IPS-11a (cell line): ENCODE data around the gene KLHL2.
"Not testable (repeated sequence)": the region's sequence is repeated elsewhere in the genome, so short reads cannot be mapped to it uniquely, and the experiment has no call there.

Experiments used
- H3K4me3 ChIP-seq: one replicate; pipeline ENCODE4 v1.5.1; 2013; ENCODE audit warnings: low read depth, low read length, control low read depth

Gene KLHL2

GRCh38 chr4:165199722-165200121 lies 7.6 kb upstream of the KLHL2 start:
- no peak overlapping the region for H3K4me3 ChIP-seq

DNA sequence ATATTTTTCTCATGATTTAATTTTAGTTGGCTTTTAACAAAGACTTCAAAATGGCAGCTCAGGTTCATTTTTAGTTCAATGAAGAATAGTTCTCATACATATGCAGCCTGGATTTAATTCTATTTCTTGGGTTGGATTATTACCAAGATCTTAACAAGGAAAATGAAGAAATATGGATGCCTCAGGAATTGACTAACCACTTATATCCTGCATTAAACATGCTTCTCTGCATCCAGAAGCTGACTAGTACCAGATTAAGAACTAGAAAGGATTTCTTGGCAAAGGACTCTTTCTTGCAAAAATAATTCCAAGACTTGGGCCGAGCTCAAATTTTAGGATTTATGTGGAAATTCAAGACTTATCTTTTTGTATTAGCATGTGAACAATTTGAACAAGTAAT lies 5.6 kb upstream of the KLHL2 start:
- H3K4me3 ChIP-seq = no peak overlapping the region

- H3K4me3 ChIP-seq = no peak overlapping the region
These were observed 3.6 kb upstream of the KLHL2 start for GRCh38 chr4:165203541-165204461.

DNA sequence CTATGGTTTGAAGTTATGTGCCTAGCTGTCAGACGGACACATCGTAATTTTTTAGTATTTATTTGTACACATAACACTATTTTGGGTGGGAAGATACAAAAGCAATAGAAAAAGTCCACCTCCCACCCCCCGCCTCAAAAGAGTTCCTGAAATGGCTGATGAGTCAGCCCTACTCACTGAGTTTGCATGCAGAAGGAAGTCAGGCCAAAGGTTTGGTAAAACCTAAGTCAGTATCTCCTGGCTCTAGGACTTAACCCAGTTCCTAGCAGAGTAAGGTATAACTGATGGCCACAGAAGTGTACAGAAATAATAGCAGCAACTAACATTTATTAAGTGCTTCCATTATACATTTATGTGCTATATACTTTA lies 2.9 kb upstream of the KLHL2 start:
- no peak overlapping the region for H3K4me3 ChIP-seq

DNA sequence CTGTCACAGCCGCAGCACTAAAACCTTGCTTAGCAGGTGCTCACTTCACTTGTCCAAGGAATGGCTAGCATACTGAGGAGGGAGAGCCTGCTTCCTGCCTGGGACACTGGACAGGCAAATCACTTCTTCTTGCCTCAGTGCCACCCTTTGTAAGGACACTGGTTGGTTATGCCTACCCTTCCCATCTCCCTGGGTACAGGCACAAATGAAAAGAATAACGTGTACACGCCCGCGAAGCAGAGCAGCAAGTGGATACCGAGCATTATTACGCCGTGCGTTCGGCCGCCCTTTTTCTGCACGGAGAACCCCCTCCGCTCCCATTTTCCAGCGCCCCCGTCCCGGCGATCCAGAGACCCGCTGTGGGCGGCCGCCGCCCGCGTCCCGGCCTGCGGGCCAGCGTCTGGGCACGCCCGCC lies 338 bp upstream of the KLHL2 start:
- H3K4me3 ChIP-seq = peak overlapping the region; percentile 79

GRCh38 chr4:165208221-165208652 lies 876 bp downstream of the KLHL2 start:
- peak overlapping the region; percentile 79 for H3K4me3 ChIP-seq

DNA sequence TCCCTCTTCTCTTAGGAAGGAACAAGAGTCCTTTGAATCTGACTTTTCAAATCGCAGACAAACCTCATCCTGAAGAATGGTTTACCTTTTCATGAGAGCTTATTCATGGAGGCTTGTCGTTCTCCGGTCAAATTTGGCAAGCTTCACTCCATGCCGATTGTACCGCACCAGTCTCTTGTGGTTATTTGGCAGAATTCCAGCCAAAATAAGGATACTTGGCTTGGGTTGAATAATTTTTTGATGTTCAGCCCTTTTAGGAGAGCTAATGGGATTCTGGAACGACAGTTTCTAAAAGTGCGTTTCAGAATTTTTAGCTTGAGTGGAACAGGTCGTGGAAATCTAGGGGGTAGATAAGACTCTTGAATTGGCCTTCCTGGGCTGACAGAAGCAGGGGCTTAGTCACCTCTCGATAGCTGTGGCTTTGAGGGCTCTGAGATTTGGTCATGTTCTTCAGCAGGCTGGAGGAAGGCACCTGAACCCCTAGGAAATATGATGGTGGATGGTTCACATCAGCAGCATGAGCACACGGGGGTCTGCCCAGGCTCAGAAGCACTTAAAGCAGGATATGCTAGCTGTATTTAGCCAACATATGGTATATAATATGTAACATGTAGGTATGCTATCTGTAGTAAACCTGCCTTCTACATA lies 1.5 kb downstream of the KLHL2 start:
- H3K4me3 ChIP-seq = no peak overlapping the region

DNA sequence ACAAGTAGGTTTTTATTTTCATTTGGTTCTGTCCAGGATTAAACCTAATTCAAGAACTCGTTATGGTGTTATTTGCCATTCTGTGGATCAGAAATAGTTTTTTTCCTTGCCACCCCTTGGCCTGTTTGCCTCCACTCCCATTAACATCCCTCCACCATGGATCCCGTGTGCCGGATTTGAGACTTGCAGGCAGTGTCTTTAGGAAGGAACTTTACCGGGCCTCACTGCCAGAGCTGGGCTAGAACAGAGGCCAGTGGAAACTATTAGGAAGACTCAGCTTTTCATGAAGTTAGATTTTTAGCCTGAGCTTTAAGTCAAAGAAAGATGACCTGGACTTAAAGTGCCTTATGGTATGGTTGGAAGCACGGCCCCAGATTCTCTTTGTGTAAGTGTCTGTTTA lies 2.4 kb downstream of the KLHL2 start:
- H3K4me3 ChIP-seq = no peak overlapping the region

DNA sequence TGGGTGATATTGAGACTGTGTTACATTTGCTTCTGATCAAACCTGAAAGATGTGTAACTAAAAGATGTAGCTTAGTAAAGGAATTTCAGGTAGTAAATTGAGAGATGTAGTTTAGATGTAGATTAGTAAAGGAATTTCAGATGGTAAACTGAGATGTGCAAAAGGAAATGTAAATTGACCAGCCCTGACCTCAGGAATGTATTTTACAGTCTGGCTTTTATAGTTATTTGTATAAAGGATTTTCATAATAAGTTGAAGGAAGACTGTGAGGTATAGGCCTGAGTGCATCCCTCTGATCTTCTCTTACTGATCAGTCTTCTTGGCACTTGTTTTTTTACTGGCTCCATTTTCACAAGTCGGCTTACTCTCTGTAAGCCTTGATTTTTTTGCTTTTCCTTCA lies 3.2 kb downstream of the KLHL2 start:
- H3K4me3 ChIP-seq = no peak overlapping the region

DNA sequence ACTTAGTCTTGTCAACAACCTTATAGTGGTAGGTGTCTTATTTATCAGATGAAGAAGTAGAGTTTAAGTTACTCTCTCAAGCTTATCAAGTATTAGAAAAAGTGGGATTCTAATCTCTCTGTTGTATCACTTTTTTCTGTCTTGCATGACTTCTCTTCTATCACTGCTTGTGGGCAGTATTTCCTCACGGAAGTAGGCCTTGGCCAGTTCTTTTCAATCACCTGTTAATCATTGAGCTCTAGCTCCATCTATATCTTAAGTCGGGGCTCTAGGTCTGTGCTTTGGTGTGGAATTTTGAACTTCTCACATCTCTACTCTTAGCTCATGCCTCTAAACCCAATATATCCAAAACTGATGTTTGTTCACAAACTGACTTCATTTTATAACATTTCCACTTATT lies 5.3 kb downstream of the KLHL2 start:
- not testable (repeated sequence) for H3K4me3 ChIP-seq

- not testable (repeated sequence) for H3K4me3 ChIP-seq
These were observed 6.0 kb downstream of the KLHL2 start for GRCh38 chr4:165213404-165213803.

DNA sequence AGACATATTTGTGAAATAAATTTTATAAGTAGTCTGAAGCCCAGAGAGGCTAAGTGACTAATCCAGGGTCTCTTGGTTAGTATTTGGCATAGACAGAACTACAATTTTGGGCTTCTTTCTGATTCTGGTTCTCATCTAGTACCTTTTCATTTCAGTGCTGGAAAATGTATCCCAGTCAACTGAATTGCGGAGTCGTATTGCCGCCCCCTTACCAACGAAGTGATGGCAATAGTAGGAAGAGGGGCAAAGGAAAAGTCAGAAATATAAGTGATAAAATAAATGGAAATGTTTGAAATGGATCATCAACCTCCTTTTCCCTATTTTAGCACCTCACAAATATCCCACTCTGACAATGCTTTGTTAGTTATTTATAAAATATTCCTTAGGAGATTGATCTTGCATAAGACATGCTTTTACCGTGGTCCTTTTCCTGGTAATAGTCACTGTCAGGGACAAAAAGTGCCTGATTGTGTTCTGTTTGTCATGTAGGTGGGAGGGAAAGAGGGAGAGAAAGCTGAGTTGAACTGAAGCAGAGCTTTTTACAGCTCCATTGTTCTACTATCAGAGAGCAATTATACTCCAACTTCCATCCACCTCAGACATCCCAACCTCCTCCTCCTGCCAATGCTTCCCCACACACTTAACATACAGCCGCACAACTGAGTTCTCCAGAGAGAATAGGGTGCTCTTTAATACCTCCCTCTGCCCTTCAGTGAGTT lies 6.8 kb downstream of the KLHL2 start:
- not testable (repeated sequence) for H3K4me3 ChIP-seq

- not testable (repeated sequence) for H3K4me3 ChIP-seq
These were observed 7.8 kb downstream of the KLHL2 start for GRCh38 chr4:165215034-165215751.

DNA sequence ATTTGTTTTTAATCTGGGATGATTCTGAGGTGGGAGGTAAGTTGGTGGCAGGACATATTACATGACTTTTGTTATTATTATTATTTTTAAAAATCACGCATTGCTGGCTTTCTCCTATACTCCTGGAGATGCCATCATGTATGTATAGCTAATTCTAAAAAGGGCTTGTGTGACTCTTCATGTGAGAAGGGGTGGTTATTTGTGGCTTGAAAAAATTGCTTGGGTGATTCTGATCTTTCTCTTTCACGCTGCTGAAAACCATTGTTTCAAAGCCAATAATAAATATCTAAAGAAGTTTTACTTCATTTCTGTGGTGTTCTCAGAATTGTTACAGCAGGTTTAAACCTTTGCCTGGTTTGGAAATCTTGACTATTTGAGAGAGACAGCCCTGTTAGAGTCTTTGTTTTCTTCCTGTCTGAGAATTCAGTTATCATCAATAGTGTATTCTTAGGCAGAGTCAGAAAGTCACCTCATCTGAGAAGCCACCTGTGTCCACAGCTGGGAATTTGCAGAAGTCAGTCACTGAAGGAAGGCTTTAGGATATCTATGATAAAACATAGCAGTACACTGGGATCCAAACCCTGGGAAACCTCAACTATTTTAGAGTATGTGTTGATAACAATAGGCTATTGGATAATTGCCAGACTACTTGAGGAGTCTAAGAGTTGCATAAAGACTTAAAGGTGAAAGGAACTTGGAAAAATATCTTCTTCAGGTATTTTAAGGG lies 8.6 kb downstream of the KLHL2 start:
- not testable (repeated sequence) for H3K4me3 ChIP-seq

DNA sequence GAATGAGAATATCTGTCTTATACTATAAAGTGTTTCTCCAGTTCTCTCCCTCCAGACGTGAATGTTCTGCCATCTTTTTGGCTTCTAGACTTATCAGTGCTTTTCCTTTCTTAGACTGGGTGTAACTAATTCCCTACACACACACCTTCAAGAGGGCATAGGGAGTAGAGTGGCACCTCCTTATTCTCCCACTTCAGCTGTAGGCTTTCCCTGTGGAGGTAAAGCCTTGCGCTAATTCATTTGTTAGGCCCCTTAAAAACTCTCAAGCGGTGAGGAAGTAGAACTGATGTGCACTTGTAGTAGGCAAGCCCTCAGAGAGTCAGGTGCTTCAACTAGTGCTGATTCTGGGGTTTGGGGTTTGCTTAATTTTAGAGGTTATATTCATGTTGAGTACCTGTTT lies 10.0 kb downstream of the KLHL2 start:
- no peak overlapping the region for H3K4me3 ChIP-seq

DNA sequence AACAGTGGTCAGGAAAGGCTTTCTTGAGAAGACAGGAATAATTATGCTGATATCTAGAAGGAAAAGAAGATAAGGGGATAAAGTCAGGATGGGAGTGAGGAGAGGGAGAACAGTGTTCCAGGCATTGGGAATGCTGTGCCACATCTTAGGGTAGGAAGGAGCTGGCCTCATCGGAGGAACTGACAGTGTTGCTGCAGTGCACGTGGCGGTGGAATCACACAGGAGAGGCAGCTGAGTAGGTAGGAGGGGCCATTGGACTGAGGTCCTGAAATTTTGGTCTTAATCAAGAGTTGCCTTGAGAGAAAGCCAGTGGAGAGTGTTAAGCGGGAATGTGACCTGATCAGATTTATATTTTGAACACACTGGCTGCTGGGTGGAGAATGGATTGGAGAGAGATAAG lies 13.9 kb downstream of the KLHL2 start:
- not testable (repeated sequence) for H3K4me3 ChIP-seq

- H3K4me3 ChIP-seq = not testable (repeated sequence)
These were observed 14.8 kb downstream of the KLHL2 start for GRCh38 chr4:165221993-165222650.

DNA sequence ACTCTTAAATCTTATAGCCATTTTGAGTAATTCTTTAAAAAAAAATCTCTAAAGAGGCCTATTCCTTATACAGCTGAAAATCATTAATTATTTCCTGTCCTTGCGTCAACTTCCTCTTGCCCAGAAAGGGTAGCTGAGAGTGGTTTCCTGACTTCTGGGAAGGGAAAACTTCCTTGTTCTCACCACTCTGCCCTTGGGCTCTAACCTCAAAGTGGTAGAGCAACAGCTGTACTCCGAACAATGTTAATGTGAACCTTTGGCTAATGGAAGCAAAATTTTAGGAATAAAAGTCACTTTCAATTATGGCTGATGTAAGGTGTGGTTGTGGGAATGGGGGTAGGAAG lies 15.3 kb downstream of the KLHL2 start:
- no peak overlapping the region for H3K4me3 ChIP-seq

DNA sequence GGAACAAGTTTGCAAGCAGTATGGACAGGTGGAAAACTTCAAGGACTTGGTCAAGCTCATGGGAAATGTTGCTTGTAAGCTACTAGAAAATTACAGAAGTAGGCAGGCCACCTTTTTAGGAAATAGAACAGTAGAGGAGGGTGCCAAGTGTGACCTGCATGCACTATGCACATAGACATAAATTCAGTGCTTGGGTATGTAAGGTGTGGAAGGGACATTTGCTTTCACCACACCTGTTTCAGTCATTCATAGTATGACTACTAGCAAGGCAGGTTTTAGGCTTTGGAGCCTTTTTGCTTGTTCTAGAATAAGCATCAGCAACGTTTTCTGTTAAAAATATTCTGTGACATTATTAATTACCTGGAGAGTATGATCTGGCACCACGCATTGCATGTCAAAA lies 20.0 kb downstream of the KLHL2 start:
- H3K4me3 ChIP-seq = not testable (repeated sequence)
